HG03159 (cell line): ENCODE results near the gene C19orf38.

ENCODE experiments used
- ATAC-seq: cut with Tn5 transposase; IDR thresholded peaks from one replicate; pipeline ENCODE4 v1.9.1; 2021; ENCODE audit warnings: mild to moderate bottlenecking, moderate library complexity; ENCODE audit not compliant: unreplicated experiment

C19orf38 gene

DNA sequence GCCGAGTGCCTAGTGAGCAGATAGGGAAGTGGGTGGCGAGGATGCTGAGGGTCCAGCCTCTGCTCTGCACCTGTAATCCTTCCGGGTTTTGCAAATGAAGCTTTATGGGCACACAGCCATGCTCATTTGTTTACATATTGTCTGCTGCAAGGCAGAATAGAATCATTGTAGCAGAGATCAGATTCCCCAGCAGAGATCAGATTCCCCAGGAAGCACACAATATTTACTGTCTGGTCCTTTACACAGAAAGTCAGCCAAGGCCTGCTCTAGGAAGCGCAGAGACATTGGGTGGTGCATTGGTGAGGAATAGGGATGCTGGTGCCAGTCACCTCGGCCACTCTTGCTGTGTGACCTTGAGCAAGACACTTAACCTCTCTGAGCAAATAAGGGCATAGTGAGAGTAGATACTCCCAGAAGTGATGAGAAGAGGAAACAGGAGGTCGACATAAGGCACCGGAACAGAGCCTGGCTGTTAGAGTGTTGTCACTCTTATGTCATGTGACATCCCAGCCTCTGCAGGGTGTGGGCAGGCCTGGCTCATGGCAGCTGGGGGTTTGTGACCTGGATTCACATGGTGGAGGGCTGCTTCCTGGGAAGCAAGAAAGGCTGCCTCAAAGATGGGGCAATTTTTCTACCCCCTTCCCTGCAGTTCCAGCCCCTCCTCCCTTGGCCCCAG, 48.8 kb downstream of the C19orf38 start:
- no peak for ATAC-seq

DNA sequence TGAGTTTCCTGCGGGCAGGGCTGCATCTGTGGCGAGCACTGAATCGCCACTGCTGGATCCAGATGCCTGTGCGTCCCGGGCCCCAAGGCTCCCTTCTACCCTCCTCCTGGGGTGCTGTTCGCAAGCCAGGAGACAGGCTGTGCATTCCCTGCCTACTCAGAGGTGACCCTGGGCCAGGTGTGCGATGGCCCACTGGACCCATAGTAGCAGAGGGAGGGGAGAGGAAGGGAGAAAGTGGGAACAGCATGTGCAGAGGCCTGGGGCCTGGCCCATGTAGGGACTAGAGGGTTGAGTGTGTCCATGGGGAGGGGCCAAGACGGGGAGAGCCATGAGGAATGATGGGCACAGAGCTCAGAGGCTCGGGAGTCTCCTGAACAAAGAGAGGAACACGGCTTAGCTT, 50.4 kb downstream of the C19orf38 start:
- ATAC-seq = no peak

DNA sequence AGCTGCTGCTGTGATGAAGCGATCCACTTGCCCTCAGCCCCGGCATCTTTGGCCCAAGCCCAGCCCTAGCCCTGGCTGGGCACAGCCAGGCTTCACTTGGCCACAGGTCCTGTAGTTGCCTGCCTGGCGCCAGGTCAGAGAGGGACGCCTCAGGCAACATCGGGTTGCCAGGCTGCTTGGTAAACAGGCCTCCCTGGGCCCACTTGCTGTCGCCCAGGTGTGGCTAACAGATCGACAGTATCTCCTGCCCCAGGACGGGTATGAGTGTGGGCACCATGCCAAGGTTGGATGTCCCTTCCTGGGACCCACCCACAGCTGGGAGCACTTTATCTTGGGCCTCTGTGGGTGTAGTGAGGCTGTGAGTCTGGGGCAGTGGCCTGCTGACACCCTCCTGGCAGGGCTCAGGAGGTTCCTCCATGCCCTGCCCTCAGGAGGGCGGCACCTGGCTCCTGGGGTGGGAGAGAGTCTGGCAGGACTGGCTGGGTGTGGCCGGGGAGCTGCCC, 51.0 kb downstream of the C19orf38 start:
- no peak for ATAC-seq

DNA sequence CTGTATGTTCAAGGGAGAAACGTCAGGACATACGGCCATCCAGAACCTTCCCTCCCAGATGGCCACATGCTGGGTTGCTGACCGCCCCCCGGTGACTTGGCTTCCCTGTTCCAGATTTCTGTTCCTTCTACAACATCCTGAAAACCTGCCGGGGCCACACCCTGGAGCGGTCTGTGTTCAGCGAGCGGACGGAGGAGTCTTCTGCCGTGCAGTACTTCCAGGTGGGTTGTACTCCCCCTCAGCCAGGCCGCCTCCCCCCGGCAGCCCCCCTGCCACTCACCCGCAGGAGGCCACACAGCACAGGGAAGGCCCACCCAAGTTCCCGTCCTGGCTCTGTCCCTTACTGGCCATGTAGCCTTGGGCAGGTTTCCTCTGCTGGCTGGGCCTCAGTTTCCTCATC, 59.7 kb downstream of the C19orf38 start:
- no peak for ATAC-seq

DNA sequence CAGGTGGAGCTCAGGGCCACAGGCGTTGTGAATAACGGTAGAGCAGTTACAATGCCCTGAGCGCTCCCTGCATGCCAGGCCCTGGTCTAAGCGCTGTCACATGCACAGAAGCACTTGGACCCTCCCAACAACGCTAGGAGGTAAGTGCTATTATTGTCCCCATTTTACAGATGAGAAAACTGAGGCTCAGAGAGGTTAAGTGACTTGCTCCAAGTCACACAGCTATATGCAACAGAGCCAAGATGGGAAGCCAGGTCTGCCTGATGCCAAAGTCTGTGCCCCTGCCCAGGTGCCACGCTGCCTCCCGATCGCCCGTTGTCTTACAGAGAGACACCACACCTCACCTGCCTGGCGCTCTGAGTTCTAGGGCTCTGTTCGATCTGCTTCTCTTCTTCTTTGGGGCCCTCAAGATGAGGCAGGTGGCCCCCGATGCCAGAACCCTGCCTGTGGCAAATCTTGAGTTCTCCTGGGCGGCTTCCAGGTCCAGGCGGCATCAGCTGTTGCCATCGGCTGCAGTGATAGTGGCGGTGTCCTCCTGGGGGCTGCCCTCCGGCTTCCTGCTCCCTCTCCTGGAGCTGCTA, 60.3 kb downstream of the C19orf38 start:
- ATAC-seq = no peak

DNA sequence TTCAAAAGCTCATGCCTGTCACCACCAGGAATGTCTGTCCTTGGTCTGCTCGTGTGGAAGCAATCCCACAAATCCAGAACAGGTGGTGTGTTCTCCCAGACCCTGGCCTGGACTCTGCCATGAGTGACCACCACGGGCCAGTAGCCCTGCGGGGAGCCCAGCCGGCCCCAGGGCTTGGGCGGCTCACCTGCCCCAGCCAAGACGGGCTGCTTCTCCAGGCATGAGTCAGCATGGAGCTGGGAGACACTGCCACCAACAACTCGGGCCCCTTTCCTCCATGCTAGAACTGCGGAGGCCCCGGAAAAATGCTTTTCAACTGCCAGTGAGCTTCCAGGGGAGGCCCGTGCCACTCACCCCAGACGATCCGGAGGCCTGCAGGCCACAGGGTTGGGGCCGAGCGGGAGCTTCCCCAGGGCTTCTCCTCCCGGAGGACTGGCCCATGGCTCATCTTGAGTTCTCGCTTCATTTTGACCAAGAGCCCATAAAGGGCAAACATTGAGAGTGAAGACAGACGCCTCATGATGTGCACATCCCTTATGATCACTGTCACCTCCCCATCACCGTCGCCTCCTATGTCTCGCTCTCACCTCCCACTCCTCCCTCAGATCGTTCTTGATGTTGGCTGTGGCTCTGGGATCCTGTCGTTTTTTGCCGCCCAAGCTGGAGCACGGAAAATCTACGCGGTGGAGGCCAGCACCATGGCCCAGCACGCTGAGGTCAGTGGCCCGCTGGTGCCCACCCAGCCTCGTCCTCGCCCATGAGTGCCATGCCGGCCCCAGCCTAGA, 63.6 kb downstream of the C19orf38 start:
- ATAC-seq = no peak

DNA sequence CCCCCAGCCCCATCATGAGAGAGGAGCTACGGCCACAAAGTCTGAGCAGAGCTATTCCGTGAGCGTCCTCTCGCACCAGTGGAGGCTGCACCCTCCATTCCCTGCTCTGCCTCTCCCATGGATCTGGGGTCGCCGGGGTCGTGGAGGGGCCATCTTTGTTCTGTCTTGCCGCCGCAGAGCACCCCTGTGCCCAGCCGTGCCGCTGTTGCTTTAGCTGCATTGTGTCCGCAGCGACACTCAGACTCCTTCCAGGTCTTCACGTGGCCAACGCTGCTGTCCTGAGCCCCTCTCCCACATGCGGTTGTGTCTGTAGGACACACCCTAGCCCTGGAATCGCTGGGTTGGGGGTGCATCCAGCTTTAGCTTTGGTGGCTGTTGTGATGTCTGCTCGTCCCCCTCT, 64.4 kb downstream of the C19orf38 start:
- ATAC-seq = no peak

DNA sequence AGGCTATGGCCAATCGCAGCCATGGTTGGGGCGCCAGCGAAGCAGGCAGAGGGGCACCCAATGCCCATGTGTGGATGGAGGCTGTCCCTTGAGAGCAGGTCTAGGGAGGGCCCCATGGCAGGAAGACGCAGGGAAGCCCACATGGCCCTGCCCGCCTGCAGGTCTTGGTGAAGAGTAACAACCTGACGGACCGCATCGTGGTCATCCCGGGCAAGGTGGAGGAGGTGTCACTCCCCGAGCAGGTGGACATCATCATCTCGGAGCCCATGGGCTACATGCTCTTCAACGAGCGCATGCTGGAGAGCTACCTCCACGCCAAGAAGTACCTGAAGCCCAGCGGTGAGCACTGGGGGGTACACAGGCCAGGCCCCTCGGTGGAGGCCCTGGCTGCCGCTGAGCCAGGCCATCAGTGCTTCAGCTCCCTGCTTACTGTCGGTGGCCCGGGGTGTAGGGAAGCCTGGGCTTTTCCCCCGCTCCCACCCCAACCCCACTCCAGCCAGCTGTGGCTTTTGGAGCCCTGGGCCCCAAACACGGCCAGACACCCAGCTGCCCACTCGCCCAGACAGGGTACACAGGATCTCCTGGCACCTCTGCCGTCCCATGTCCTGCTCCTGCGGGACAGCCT, 65.6 kb downstream of the C19orf38 start:
- no peak for ATAC-seq

DNA sequence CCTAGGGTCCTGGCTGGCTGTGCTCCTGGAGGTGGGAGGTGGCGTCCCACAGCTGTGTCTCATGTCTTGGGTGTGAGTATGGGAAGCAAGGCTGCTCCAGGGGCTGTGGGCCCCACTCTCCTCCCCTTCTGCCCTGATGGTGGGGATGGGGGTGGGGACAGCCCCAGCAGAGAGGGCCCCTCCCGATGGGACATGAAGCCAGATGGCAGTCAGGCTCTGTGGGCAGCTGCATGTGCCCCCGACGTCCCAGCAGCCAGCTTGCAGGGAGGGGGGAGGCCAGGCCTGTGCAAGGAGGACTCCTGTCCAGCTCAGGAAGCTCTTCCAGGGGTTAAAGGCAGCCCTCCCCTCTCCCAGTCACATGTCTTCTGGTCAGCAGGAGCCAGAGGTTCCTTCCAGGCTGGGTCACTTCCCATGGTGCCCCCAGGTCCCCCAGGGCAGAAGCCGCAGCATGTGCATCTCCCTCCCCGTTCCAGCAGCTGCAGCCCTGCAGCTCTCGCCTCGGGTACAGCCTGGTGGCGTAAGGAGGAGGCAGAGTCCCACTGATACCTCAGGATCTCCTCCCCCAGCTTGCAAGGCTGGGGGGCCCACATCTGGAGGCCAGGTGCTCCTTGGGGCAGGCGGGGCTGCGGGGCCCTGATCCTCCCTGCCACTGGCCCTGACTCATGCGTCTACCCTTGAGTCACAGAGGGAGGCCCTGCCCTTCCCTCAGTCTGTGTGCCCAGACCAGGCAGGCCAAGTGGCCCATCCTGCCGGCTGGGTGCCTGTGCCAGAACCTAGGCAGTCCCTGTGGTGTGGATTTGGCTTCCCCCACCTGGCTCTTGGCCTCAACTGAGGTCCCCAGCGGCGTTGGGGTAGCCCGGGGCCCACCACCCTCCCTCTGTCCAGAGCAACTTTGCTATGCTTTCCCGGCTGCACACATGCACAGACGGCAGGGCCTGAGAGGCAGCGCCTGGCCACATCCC, 67.2 kb downstream of the C19orf38 start:
- no peak for ATAC-seq

DNA sequence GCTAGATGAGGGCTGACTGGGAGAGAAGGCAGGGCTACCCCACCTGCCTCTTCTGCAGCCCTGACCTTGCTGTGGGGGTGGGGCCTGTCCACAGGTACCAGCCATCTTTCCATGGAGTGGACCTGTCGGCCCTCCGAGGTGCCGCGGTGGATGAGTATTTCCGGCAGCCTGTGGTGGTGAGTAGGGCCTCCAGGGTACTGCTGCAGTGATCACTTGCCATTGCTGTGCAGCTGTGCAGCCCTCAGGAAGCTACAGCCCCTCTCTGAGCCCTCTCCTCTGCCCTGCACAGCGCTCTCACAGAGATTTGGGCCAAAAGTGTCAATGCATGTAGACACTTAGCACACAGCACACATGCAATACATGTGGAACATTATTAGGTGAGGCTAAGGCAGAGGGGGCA, 68.4 kb downstream of the C19orf38 start:
- no peak for ATAC-seq

DNA sequence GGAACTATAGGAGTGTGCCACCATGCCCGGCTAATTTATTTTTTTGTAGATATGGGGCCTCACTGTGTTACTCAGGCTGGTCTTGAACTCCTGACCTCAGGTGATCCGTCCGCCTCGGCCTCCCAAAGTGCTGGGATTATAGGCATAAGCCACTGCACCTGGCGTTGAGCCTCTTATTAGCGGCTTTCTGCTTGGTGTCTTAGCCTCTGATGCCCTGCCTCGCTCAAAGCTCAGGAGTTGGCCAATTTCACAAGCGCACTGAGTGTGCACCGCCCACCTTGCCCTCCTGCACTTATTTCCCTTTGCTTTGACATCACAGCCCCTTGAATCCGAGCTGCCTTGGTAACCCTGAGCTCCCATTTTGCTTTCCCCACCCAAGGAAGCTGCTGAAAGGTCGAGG, 70.1 kb downstream of the C19orf38 start:
- no peak for ATAC-seq
